Caco-2 (cell line): Measurements from ENCODE around the gene RTN1. TPM values are rescaled to one million over a fixed set of nuclear protein-coding genes. Genes with fewer than 3 reads are reported as not detected.

Source experiments
- BruUV-seq: library from RNA; stranded (reverse); fragments of 400-500 nt; replicated peaks from 2 replicates; lab custom pipeline; 2021; lab: Mats Ljungman, UMichigan
- CTCF ChIA-PET: fragments of 300-600 bp; sonication (Branson Sonifier 250); formaldehyde crosslinking; loops from one replicate; lab custom pipeline; 2022; ENCODE audit warnings: antibody characterized with exemption; lab: Charles Lee
- POLR2A ChIA-PET: fragments of 300-600 bp; sonication (Branson Sonifier 250); formaldehyde crosslinking; loops from one replicate; lab custom pipeline; 2022; ENCODE audit warnings: antibody characterized with exemption; lab: Charles Lee
- DNase-seq, 2 experiments: peaks; one replicate each; pipeline versions ENCODE4 v3.0.0 to v3.0.0-alpha.2; 2020 to 2022
- H3K27me3 ChIP-seq: replicated peaks from 2 replicates; pipeline ENCODE4 v1.6.0; 2011; ENCODE audit warnings: low read length; ENCODE audit not compliant: control insufficient read depth, insufficient read depth
- H3K36me3 ChIP-seq: 2 replicates; pipeline ENCODE4 v1.5.1; 2011; ENCODE audit warnings: low read length; ENCODE audit not compliant: control insufficient read depth, insufficient read depth
- H3K4me1 ChIP-seq: fragments of 250-450 bp; sonication (Bioruptor Pico); 2 replicates; pipeline ENCODE4 v1.5.1; 2020; ENCODE audit warnings: mild to moderate bottlenecking
- H3K4me3 ChIP-seq: 2 replicates; pipeline ENCODE4 v1.5.1; 2011; ENCODE audit warnings: low read depth, mild to moderate bottlenecking, control low read depth, low read length
- H3K9me3 ChIP-seq: fragments of 250-450 bp; sonication (Bioruptor Pico); 2 replicates; pipeline ENCODE4 v1.5.1; 2020; ENCODE audit warnings: mild to moderate bottlenecking, moderate library complexity
- H3K27ac Mint-ChIP-seq: one replicate; pipeline ENCODE4 v1.8.0; 2022; ENCODE audit warnings: mixed read lengths; ENCODE audit not compliant: unreplicated experiment
- H3K27me3 Mint-ChIP-seq: one replicate; pipeline ENCODE4 v1.8.0; 2022; ENCODE audit warnings: mixed read lengths; ENCODE audit not compliant: insufficient read depth, unreplicated experiment
- H3K36me3 Mint-ChIP-seq: one replicate; pipeline ENCODE4 v1.8.0; 2022; ENCODE audit warnings: mild to moderate bottlenecking, mixed read lengths; ENCODE audit not compliant: insufficient read depth, unreplicated experiment
- H3K4me1 Mint-ChIP-seq: one replicate; pipeline ENCODE4 v1.8.0; 2022; ENCODE audit warnings: low read depth, mixed read lengths; ENCODE audit not compliant: unreplicated experiment
- H3K4me3 Mint-ChIP-seq: one replicate; pipeline ENCODE4 v1.8.0; 2022; ENCODE audit warnings: mild to moderate bottlenecking, moderate library complexity, mixed read lengths; ENCODE audit not compliant: unreplicated experiment
- H3K9me3 Mint-ChIP-seq: one replicate; pipeline ENCODE4 v1.8.0; 2022; ENCODE audit warnings: mixed read lengths; ENCODE audit not compliant: unreplicated experiment
- CTCF ChIP-seq, 2 experiments: fragments of 200-600 bp in 1 of 2; IDR thresholded peaks; 1 replicate in 1 of 2; 2 replicates in 1 of 2; pipeline versions ENCODE4 v1.5.1 to v1.8.0; 2011 to 2022; ENCODE audit warnings: antibody characterized with exemption in 1 of 2, control low read depth in 1 of 2, inconsistent platforms in 1 of 2, low read depth in 1 of 2, low read length in 1 of 2, mild to moderate bottlenecking in 1 of 2, moderate library complexity in 1 of 2; ENCODE audit not compliant: insufficient read depth in 1 of 2, severe bottlenecking in 1 of 2, unreplicated experiment in 1 of 2
- intact Hi-C: fragments of 100-400 bp; cut with micrococcal nuclease; formaldehyde crosslinking; loops from one replicate; pipeline ENCODE4 v1.10.0; 2022; ENCODE audit not compliant: unreplicated experiment
- microRNA-seq: library from miRNA; unstranded; fragments of <30 nt; microRNA quantifications from one replicate; pipeline ENCODE4 v1.2.0, GENCODE V29; 2022
- total RNA-seq: library from RNA; stranded (reverse); gene quantifications from 2 replicates; pipeline ENCODE4 v1.2.3, GENCODE V29; 2022

RTN1 gene
- total RNA-seq, 1 experiment from 2014 or later: 0.25 TPM

- POLR2A ChIA-PET: no interaction called here
- Histone ChIP-seq H3K27me3 (no peaks in the 10 kb centered on the region), H3K4me3 (no peak overlapping the region), H3K36me3 (no peaks in the 10 kb centered on the region), H3K9me3 (no peaks in the 10 kb centered on the region), H3K4me1 (peaks cover 9% of the 10 kb centered on the region)
- no TSS peak for BruUV-seq
- no peak for DNase-seq
- no peaks in the 10 kb centered on the region for H3K27me3 Mint-ChIP-seq
- H3K4me3 Mint-ChIP-seq: no peak overlapping the region
- H3K9me3 Mint-ChIP-seq: no peaks in the 10 kb centered on the region
- peaks cover 10% of the 10 kb centered on the region for H3K4me1 Mint-ChIP-seq
- H3K27ac Mint-ChIP-seq: no peak overlapping the region
- H3K36me3 Mint-ChIP-seq: no peaks in the 10 kb centered on the region
- CTCF ChIA-PET: interaction anchor here (1.5 kb wide), 1 partner anchor 58 kb away, joined by 7 read pairs; no protein-coding TSS in a partner anchor
- TF ChIP-seq CTCF (IDR thresholded peaks at IDR 0.05; ENCODE audit: insufficient read depth in 1 of 2, low read depth in 1 of 2, low read length in 1 of 2, severe bottlenecking in 1 of 2, unreplicated experiment in 1 of 2): no peak
- intact Hi-C loops: no loop called here
Measured at GRCh38 chr14:59565087-59565486, 305.5 kb downstream of the RTN1 start.

- TF ChIP-seq CTCF (IDR thresholded peaks at IDR 0.05; ENCODE audit: insufficient read depth in 1 of 2, low read depth in 1 of 2, low read length in 1 of 2, severe bottlenecking in 1 of 2, unreplicated experiment in 1 of 2): no peak
- Histone ChIP-seq H3K4me3 (no peak overlapping the region), H3K27me3 (no peaks in the 10 kb centered on the region), H3K9me3 (no peaks in the 10 kb centered on the region), H3K4me1 (peaks cover 9% of the 10 kb centered on the region), H3K36me3 (no peaks in the 10 kb centered on the region)
- H3K27ac Mint-ChIP-seq: no peak overlapping the region
- H3K4me3 Mint-ChIP-seq: no peak overlapping the region
- H3K36me3 Mint-ChIP-seq: no peaks in the 10 kb centered on the region
- H3K27me3 Mint-ChIP-seq: no peaks in the 10 kb centered on the region
- intact Hi-C loops: no loop called here
- POLR2A ChIA-PET: no interaction called here
- no TSS peak for BruUV-seq
- peaks cover 10% of the 10 kb centered on the region for H3K4me1 Mint-ChIP-seq
- DNase-seq: no peak
- H3K9me3 Mint-ChIP-seq: no peaks in the 10 kb centered on the region
- CTCF ChIA-PET: no interaction called here
Measured at GRCh38 chr14:59564366-59564765, 306.2 kb downstream of the RTN1 start.

GRCh38 chr14:59547310-59547709 lies 323.3 kb downstream of the RTN1 start:
- BruUV-seq: no TSS peak

More at GRCh38 chr14:59547310-59547709, 323.3 kb downstream of the RTN1 start:
- TF ChIP-seq CTCF (IDR thresholded peaks at IDR 0.05; ENCODE audit: insufficient read depth in 1 of 2, low read depth in 1 of 2, low read length in 1 of 2, severe bottlenecking in 1 of 2, unreplicated experiment in 1 of 2): no peak
- no peak for DNase-seq
- H3K27me3 ChIP-seq: no peaks in the 10 kb centered on the region
- Mint-ChIP-seq H3K9me3 (no peaks in the 10 kb centered on the region), H3K27me3 (peaks cover 3% of the 10 kb centered on the region), H3K36me3 (no peaks in the 10 kb centered on the region), H3K4me3 (no peak overlapping the region), H3K27ac (no peak overlapping the region), H3K4me1 (no peaks in the 10 kb centered on the region)
- POLR2A ChIA-PET: no interaction called here
- no peaks in the 10 kb centered on the region for H3K4me1 ChIP-seq
- H3K36me3 ChIP-seq: no peaks in the 10 kb centered on the region
- intact Hi-C loops: no loop called here
- no peak overlapping the region for H3K4me3 ChIP-seq
- no peaks in the 10 kb centered on the region for H3K9me3 ChIP-seq
- CTCF ChIA-PET: no interaction called here

Small RNA genes within 50 kb of the gene (microRNA-seq; reads per million reads assigned to microRNA genes)
- gene MIR5586: not detected

Other genes with a start within 250 kb of the RTN1 start
- 1.2 and 1.3 TPM in 2 replicates for gene LRRC9, start 49.4 kb upstream of the RTN1 start, total RNA-seq
- gene PCNX4, start 221.1 kb upstream of the RTN1 start, total RNA-seq: 69.4 and 72.7 TPM in 2 replicates